Measurements from ENCODE around the gene RIT2.

GRCh38 chr18:42828881-42829280 lies 286.6 kb downstream of the RIT2 start:
- TF ChIP-seq, protein P1, sequence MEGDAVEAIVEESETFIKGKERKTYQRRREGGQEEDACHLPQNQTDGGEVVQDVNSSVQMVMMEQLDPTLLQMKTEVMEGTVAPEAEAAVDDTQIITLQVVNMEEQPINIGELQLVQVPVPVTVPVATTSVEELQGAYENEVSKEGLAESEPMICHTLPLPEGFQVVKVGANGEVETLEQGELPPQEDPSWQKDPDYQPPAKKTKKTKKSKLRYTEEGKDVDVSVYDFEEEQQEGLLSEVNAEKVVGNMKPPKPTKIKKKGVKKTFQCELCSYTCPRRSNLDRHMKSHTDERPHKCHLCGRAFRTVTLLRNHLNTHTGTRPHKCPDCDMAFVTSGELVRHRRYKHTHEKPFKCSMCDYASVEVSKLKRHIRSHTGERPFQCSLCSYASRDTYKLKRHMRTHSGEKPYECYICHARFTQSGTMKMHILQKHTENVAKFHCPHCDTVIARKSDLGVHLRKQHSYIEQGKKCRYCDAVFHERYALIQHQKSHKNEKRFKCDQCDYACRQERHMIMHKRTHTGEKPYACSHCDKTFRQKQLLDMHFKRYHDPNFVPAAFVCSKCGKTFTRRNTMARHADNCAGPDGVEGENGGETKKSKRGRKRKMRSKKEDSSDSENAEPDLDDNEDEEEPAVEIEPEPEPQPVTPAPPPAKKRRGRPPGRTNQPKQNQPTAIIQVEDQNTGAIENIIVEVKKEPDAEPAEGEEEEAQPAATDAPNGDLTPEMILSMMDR (IDR thresholded peaks at IDR 0.05; ENCODE audit: low read depth, low read length) = no peak
- TF ChIP-seq EZH2phosphoT487 (IDR thresholded peaks at IDR 0.05; ENCODE audit: low read depth) = no peak

All from OCI-LY3 (cell line).